Eye (tissue), 1 donor: Measurements from ENCODE around the gene CACNA1C.

Experiments
- DNase-seq: peaks from one replicate; pipeline ENCODE4 v3.0.0-alpha.2; 2015

The CACNA1C gene

DNA sequence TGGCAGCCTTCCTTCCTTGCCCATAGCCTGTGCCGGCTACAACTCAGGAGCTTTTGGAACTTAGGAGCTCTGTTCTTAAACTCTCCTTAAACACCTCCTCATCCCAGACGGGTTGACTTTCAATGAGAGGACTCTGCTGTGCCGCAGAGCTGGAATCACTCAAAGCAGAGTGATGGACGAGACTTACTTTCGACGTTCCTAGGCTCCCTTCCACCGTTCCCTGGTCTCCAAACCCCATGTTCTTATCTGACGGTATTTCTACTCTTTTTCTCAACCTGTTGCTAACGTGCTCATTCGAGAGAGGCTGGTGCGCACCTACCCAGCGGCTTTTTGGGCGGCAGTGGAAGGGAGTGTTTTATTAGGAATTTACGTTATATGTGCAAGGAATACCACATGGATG lies 232.7 kb downstream of the CACNA1C start:
- DNase-seq, result no peak

GRCh38 chr12:2286047-2286446 lies 233.3 kb downstream of the CACNA1C start:
- no peak for DNase-seq

- DNase-seq, result no peak
These were observed 233.8 kb downstream of the CACNA1C start for GRCh38 chr12:2286461-2287131.

DNA sequence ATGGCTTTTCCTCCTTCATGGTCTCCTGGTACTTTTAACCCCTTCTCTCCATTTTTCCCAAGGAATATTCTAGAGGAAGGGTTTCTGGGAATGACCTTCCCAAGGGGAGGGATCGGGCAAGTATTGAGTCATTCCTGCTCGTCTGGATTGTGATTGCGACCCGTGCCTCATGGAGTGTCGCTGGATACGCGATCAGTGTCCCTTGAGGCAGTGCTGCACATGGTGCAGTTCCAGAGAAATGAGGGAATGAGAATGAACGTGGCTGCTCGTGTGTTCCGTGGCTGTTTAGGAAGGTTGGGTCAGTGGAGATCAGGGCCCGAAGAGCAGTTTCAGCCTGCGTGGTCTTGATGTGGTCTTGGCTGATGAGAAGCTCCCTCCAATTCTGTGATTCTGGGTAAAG lies 234.4 kb downstream of the CACNA1C start:
- DNase-seq, result no peak

DNA sequence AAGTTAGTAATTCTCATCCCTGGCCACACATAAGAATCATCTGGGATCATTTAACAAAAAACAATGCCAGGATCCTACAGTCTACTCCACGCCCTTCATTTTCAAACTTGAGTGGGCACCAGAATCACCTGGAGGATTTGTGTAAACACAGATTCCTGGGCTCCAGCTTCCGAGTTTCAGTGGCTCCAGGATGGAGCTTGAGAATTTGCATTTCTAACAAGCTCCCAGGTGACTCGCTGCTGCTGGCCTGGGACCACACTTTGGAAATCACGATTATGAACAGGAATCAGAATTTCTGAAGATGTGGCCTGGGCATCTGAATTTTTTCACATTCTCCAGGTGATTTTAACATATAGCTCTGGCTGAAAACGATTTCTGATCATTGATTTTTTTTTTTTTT lies 234.8 kb downstream of the CACNA1C start:
- DNase-seq, result no peak

DNA sequence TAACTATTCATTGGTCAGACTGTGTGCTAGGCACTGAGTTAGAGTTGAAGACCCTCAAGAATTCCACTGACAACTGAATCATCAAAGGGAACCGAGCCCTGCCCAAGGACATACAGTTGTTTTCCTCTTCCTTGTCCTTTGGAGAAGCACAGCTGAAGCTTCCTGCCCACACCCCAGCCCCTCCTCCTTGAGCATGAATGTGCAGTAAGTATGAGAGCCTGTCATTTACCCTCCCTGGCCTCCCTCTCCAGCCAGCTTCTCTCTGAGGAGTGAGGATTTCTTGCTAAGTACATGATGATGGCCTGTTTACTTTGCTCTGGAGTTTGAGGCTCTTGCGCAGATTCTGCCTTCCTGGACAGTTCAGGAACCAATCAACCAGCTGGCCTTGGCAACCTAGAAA lies 235.2 kb downstream of the CACNA1C start:
- peak; percentile 54 for DNase-seq

DNA sequence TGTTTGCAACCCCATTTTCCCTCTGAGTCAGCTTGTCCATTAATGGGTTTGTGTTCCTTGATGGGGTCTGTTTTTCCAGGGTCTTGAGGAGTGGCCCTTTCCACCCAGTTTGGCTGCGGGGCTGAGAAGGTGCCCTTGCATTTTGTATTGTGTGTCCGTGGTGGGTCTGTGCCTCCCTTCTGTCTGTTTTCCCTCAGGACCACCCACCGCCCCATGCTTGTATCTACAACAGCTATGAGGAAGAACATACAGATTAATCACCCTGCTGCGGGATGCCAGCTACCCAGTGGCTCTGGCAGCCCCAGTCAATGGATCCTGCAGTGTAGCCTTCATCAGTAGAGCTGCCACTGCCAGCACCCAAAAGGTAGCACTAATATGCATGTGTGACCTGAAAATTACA lies 235.7 kb downstream of the CACNA1C start:
- DNase-seq, result no peak

DNA sequence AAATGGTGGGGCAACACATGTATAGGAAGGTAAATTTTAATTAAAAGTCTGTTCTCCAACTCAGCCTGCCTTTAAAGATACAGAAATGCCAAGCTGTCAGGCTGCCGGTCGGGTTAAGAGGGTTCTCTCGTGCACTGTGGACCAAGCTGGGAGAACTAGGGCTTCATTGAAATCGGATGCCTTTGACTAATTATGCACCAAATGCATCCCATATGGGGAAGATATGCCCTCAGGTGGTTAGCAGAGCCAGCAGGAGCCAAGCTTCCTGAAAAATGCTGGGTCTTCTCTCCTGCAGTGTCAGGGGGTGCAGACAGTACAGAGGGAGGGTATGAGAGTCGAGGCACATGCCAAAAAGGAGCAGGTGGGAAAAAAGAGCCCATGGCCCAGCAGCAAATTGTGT lies 236.1 kb downstream of the CACNA1C start:
- no peak for DNase-seq

- DNase-seq, result no peak
These were observed 236.7 kb downstream of the CACNA1C start for GRCh38 chr12:2289525-2289924.

DNA sequence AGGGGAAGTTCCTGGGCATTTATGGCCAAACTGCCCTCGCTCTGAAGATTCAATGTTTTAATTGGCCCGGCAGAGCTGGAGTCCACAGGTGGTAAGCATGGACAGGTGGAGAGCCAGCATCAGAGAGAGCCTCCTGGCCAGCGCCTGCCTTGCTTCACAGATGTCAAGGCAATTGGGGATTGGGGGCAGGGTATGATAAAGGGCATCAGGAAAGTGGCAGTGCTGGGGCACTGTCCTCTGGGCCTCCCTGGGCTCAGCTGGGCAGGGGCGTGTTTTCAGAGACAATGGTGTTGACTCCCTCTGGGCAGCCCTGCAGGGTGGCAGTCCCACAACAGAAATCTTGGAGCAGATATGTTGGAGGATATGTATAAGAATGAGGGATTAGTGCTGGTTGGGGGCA lies 237.3 kb downstream of the CACNA1C start:
- no peak for DNase-seq

DNA sequence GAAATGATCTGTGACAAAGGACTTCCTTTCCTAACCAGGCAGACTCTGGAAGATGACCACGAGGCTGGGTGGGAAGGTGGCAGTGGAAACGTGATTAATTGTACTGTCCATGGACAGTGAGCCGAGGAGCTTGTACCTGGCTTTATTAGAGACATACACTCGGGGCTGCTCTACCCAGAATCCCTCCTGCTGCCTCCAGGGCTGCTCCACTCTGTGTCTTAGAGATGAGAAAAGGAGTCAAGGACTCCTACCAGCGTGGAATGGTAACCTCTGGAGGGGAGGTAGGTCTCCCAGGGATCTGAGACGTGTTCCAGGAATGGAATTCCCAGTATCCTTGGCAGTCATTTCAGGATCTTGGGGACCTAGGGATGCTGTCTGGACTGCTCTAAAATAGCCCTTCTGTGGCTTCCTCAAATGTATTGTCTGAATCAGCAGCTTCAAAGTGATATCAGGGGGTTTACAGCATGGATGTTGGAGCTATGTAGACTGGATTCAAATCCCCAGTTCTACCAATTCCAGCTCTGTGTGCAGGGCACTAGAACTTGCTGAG lies 237.8 kb downstream of the CACNA1C start:
- no peak for DNase-seq

- peak; percentile 67 for DNase-seq
These were observed 238.5 kb downstream of the CACNA1C start for GRCh38 chr12:2291182-2291832.

DNA sequence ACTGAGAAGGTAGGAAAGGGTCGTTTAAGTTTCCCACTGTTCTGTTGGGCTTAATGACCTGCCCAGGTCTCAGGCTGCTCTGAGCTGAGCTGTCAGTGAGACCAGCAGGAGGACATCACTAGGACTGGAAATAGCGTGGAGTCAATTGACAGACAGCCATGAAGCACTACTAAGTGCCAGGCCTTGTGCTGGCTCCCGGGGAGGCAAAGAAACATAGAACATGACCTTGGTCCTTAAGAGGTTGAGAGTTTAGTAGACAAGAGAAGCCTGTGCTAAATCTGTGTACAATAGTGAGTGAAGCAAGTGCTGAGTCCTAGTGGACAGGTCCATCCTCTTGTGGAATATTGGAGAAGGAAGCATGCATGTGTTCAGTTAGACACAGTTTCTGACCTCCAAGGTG lies 239.2 kb downstream of the CACNA1C start:
- no peak for DNase-seq

DNA sequence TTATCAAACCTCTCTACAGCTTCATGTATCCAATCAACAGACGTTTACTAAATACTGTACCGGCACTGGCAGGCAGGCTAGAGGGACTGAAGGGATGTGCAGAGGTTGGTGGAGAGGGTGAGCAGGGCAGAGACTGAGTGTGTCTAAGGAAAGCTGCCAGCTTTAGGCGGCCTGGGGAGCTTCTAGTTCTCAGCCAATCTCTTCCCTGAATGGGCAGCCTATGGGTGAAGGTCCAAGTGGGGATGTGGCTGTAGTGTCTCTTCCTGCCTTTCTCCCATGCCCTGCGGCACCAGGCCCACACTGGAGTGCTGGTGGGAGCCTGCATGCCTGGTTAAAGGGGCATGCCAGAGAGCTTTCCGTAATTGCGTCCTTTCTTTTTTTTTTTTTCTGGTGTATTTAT lies 239.8 kb downstream of the CACNA1C start:
- no peak for DNase-seq

DNA sequence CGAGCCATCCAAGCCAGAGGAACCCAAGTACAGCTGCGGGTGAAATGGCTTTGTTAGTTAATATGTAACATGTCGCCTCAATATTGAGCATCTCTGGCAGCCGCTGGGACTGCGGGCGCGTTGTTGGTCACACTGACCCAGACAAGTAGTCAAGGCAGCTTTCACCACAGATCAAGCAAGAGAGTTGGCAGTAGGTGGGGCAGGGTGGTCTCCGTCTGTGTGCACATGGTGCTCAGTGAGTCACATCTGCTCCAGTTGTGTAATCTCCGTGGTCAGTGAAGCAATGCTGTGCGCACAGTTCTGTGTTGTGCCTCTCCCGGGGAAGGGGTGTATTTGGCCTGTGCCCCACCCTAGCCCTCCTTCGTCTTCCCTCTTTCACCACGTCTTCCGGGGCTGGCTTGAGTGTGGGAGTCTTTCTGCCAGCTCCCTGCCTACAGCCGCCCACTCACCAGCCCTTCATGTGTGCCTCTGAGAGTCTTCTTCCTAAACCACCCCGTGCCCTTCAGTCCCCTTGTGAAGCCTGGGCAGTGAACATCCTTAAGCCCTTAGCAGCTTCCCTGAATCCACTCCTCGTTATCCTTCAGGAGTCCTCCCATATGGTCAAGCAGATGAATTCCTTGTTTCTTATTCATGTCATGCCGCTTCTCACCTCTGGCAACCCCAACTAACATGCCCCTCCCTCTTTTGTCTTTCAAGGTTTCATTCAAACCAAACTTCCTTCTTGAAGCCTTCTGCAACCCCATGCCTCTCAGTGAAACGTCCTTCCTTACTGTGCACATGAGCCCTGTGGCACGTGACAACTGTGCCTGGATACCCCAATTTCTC lies 242.1 kb downstream of the CACNA1C start:
- no peak for DNase-seq

DNA sequence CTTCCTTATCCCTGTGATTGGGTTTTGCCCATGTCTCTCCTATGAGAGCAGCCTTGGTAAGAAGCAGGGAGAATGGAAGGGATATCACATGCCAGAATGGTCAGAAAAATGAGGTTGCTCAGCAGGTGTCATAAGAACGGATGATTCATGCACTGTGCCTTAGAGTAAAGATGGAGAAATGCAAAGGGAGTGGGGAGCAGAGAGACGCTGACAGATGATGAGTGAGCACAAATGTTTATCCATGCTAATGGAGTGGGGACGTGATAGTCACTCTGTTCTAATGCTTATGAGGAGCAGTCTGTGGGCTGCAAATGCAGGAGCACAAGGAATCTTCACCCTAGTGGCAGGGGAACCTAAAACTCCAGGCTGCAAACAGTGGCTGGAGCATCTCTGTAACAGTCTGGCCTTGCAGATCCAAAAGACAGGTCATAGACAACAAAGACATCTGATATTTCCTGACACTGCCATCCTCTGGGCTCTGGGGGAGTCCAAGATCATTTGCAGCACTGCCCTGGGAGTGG lies 243.2 kb downstream of the CACNA1C start:
- DNase-seq, result no peak

DNA sequence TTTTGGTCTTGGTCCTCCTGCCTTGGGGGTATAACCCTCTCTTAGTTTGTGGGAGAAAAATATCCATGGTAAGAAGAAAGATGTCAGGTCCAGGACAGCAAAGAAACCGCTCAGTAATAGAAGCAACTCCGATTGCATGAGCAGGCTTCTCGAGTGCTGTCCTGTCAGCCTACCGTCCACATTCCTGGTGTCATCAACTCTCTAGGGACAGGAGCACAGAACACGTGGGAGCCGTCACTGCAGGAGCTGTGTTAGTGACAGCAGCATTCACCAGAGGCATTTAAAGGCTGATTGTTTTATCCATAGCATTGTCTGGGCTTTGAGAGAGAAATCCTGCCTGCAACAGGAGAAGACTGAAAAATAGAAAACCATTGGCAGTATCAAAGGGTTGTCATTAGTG lies 244.2 kb downstream of the CACNA1C start:
- DNase-seq, result peak; percentile 73

DNA sequence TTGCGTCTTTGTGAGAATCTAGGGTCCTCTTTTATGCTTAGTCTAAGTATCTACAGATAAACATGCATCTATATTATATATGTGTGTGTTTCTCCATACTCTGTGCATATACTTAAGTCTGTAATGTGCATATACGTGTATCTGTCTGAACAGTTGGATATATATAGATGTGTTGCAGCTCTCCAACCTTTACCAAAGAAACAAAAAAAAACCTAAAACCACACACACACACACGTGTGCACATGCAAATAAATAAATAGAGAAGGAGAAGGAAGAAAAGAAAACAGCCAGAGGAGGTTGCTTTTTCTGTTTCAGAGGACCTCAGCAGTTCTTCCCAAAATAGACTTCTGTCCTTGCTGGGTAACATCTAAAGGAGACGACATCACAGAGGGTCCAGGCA lies 244.9 kb downstream of the CACNA1C start:
- DNase-seq, result no peak

- DNase-seq, result no peak
These were observed 245.9 kb downstream of the CACNA1C start for GRCh38 chr12:2298556-2299200.

GRCh38 chr12:2299206-2299605 lies 246.4 kb downstream of the CACNA1C start:
- DNase-seq, result no peak

DNA sequence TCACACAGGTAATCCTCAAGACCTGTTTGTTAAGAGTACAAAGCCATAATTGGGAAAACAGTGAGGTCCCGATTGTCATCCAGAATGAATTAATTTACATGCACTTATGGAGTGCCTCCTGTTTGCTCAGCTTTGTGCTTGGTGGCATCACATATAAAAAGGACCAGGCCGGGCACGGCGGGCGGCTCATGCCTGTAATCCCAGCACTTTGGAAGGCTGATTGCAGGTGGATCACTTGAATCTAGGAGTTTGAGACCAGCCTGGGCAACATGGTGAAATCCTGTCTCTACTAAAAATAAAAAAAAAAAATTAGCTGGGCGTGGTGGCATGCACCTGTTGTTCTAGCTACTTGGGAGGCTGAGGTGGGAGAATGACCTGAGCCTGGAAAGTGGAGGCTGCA lies 247.4 kb downstream of the CACNA1C start:
- DNase-seq, result no peak

- DNase-seq, result no peak
These were observed 248.1 kb downstream of the CACNA1C start for GRCh38 chr12:2300886-2301285.
